ENCODE data around the gene CBARP.

DNA sequence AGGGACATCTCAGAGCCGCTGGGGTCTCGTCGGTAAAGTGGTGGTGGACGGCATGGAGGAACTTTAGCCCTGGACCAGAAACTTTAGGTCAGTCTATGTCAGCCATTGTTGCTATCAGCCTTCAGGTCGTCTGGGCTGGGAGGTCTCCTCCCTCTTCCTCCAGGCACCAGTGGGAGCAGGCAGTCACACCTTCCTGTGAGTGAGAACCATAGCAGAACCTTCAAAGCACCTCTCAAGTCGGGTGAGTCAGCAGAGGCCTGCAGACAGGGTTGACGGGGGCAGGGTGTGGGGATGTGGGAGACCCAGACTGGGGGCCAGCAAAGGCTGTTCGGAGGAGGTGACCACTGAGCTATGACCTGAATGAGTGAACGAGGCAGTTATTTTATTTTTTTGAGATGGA, 48.4 kb downstream of the CBARP start:
- TF ChIP-seq, protein P1, sequence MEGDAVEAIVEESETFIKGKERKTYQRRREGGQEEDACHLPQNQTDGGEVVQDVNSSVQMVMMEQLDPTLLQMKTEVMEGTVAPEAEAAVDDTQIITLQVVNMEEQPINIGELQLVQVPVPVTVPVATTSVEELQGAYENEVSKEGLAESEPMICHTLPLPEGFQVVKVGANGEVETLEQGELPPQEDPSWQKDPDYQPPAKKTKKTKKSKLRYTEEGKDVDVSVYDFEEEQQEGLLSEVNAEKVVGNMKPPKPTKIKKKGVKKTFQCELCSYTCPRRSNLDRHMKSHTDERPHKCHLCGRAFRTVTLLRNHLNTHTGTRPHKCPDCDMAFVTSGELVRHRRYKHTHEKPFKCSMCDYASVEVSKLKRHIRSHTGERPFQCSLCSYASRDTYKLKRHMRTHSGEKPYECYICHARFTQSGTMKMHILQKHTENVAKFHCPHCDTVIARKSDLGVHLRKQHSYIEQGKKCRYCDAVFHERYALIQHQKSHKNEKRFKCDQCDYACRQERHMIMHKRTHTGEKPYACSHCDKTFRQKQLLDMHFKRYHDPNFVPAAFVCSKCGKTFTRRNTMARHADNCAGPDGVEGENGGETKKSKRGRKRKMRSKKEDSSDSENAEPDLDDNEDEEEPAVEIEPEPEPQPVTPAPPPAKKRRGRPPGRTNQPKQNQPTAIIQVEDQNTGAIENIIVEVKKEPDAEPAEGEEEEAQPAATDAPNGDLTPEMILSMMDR (IDR thresholded peaks at IDR 0.05) = no peak
- no peak for TF ChIP-seq EZH2phosphoT487 (IDR thresholded peaks at IDR 0.05)
